Stimulated activated CD4-positive, alpha-beta T cell treated with anti-CD3 and anti-CD28 coated beads, Interleukin-1b, Interleukin-23, amount 100 ng/mL, for 4 hours (primary cell): Measurements from ENCODE around the gene DNAAF5.

Experiments used
- DNase-seq, 2 donors: peaks; one replicate each; pipeline ENCODE4 v3.0.0-alpha.2; 2020; ENCODE audit warnings: low read depth in 2 of 2

The DNAAF5 gene

GRCh38 chr7:767941-768731 is 41.6 kb downstream of the DNAAF5 start:
- no peak for DNase-seq

- no peak for DNase-seq
These were observed 42.5 kb downstream of the DNAAF5 start for GRCh38 chr7:768881-769504.

- DNase-seq = no peak
These were observed 43.8 kb downstream of the DNAAF5 start for GRCh38 chr7:770336-770735.

- no peak for DNase-seq
These were observed 44.3 kb downstream of the DNAAF5 start for GRCh38 chr7:770741-771166.

- no peak for DNase-seq
These were observed 44.9 kb downstream of the DNAAF5 start for GRCh38 chr7:771234-772004.

- DNase-seq = no peak
These were observed 45.5 kb downstream of the DNAAF5 start for GRCh38 chr7:772005-772294.

GRCh38 chr7:772392-772791 is 45.9 kb downstream of the DNAAF5 start:
- no peak for DNase-seq

- DNase-seq = no peak
These were observed 46.5 kb downstream of the DNAAF5 start for GRCh38 chr7:772861-773621.

- DNase-seq = no peak
These were observed 47.1 kb downstream of the DNAAF5 start for GRCh38 chr7:773622-773915.

- DNase-seq = peak; percentile 62 to 66
These were observed 47.9 kb downstream of the DNAAF5 start for GRCh38 chr7:774161-775109.

GRCh38 chr7:776381-776780 is 49.9 kb downstream of the DNAAF5 start:
- no peak for DNase-seq

- DNase-seq = no peak
These were observed 50.7 kb downstream of the DNAAF5 start for GRCh38 chr7:776992-777727.

- DNase-seq = no peak
These were observed 51.2 kb downstream of the DNAAF5 start for GRCh38 chr7:777728-778078.

- DNase-seq = no peak
These were observed 51.9 kb downstream of the DNAAF5 start for GRCh38 chr7:778271-778967.

GRCh38 chr7:778968-779451 is 52.5 kb downstream of the DNAAF5 start:
- no peak for DNase-seq

GRCh38 chr7:779480-779879 is 53.0 kb downstream of the DNAAF5 start:
- no peak for DNase-seq

GRCh38 chr7:780081-780480 is 53.6 kb downstream of the DNAAF5 start:
- no peak for DNase-seq

GRCh38 chr7:780516-780915 is 54.0 kb downstream of the DNAAF5 start:
- DNase-seq = no peak

GRCh38 chr7:781186-781849 is 54.8 kb downstream of the DNAAF5 start:
- no peak for DNase-seq
